HUDEP-2 (cell line): ENCODE results near the gene CXorf65.

ENCODE experiments used
- DNase-seq, 76 experiments: peaks; one replicate each; lab custom pipeline; 2025; ENCODE audit not compliant: unreplicated experiment in 76 of 76; lab: John Stamatoyannopoulos, UW

The CXorf65 gene

GRCh38 chrX:71068044-71068918 is 38.3 kb downstream of the CXorf65 start, which contains the start of gene SNX12:
Gene SNX12 (minus strand): TSS chrX:71068334. CDS start chrX:71068306, 28 bp downstream.
- DNase-seq: peak in 75 of 76 experiments; percentile 8 to 94 (median 83)

GRCh38 chrX:71067712-71068043 is 38.9 kb downstream of the CXorf65 start:
- DNase-seq: no peak

- no peak for DNase-seq
Measured at GRCh38 chrX:71067089-71067488, 39.5 kb downstream of the CXorf65 start.

GRCh38 chrX:71060127-71060526 is 46.4 kb downstream of the CXorf65 start:
- DNase-seq: no peak

- no peak for DNase-seq
Measured at GRCh38 chrX:71057848-71058530, 48.6 kb downstream of the CXorf65 start.

- peak in 1 of 76 experiments; percentile 0 for DNase-seq
Measured at GRCh38 chrX:71056867-71057266, 49.7 kb downstream of the CXorf65 start.
